Stimulated activated CD8-positive, alpha-beta memory T cell treated with anti-CD3 and anti-CD28 coated beads, Interleukin-7, amount 100 ng/mL, for 4 hours (primary cell): Measurements from ENCODE around the gene GTF3C1.
"Not testable (repeated sequence)": the region's sequence is repeated elsewhere in the genome, so short reads cannot be mapped to it uniquely, and the experiment has no call there.

ENCODE experiments used
- DNase-seq, 2 donors: peaks; one replicate each; pipeline ENCODE4 v3.0.0-alpha.2; 2020; ENCODE audit warnings: low read depth in 2 of 2

The GTF3C1 gene

GRCh38 chr16:27462846-27463682 is 86.6 kb downstream of the GTF3C1 start:
- DNase-seq, result no peak

GRCh38 chr16:27462200-27462845 is 87.4 kb downstream of the GTF3C1 start:
- no peak for DNase-seq

GRCh38 chr16:27461483-27462171 is 88.1 kb downstream of the GTF3C1 start:
- DNase-seq, result no peak

GRCh38 chr16:27460663-27461482 is 88.8 kb downstream of the GTF3C1 start:
- no peak for DNase-seq

GRCh38 chr16:27460213-27460612 is 89.5 kb downstream of the GTF3C1 start:
- no peak for DNase-seq

- no peak for DNase-seq
These were observed 90.6 kb downstream of the GTF3C1 start for GRCh38 chr16:27458987-27459688.

- no peak for DNase-seq
These were observed 91.5 kb downstream of the GTF3C1 start for GRCh38 chr16:27458258-27458657.

- DNase-seq, result not testable (repeated sequence)
These were observed 92.2 kb downstream of the GTF3C1 start for GRCh38 chr16:27457605-27457900.

GRCh38 chr16:27455700-27456099 is 94.0 kb downstream of the GTF3C1 start:
- DNase-seq, result no peak

- DNase-seq, result no peak
These were observed 96.3 kb downstream of the GTF3C1 start for GRCh38 chr16:27453494-27453825.

- no peak for DNase-seq
These were observed 96.9 kb downstream of the GTF3C1 start for GRCh38 chr16:27452569-27453493.

- DNase-seq, result no peak
These were observed 99.5 kb downstream of the GTF3C1 start for GRCh38 chr16:27450196-27450549.

- DNase-seq, result peak; percentile 84 to 92
These were observed 100.1 kb downstream of the GTF3C1 start for GRCh38 chr16:27449434-27450195.

- DNase-seq, result no peak
These were observed 100.9 kb downstream of the GTF3C1 start for GRCh38 chr16:27448532-27449433.

- DNase-seq, result no peak
These were observed 102.4 kb downstream of the GTF3C1 start for GRCh38 chr16:27447301-27447700.

- DNase-seq, result peak; percentile 79 to 83
These were observed 103.0 kb downstream of the GTF3C1 start for GRCh38 chr16:27446721-27447120.

- DNase-seq, result no peak
These were observed 104.1 kb downstream of the GTF3C1 start for GRCh38 chr16:27445502-27446175.

- DNase-seq, result no peak
These were observed 105.2 kb downstream of the GTF3C1 start for GRCh38 chr16:27444470-27444869.
